H9 (cell line): Measurements from ENCODE around the gene KIAA1671. TPM values are rescaled to one million over a fixed set of nuclear protein-coding genes. Genes with fewer than 3 reads are reported as not detected.

Experiments
- DNase-seq: peaks from one replicate; pipeline ENCODE4 v3.0.0-alpha.2; 2017
- H2AFZ ChIP-seq: one replicate; pipeline ENCODE4 v1.6.1; 2013; ENCODE audit warnings: mild to moderate bottlenecking, low read length, control low read depth, moderate library complexity
- H2AK5ac ChIP-seq: 2 replicates; pipeline ENCODE4 v1.6.1; 2013; ENCODE audit warnings: low read length, control low read depth, mixed read lengths; ENCODE audit not compliant: insufficient read length
- H2BK120ac ChIP-seq: one replicate; pipeline ENCODE4 v1.6.1; 2013; ENCODE audit warnings: low read depth, mild to moderate bottlenecking, low read length, control low read depth, inconsistent platforms; ENCODE audit not compliant: poor library complexity, severe bottlenecking
- H2BK12ac ChIP-seq: 2 replicates; pipeline ENCODE4 v1.6.1; 2013; ENCODE audit warnings: low read length, control low read depth, mixed read lengths, low read depth; ENCODE audit not compliant: insufficient read length
- H2BK15ac ChIP-seq: 2 replicates; pipeline ENCODE4 v1.6.1; 2013; ENCODE audit warnings: low read depth, low read length, control low read depth
- H2BK20ac ChIP-seq: one replicate; pipeline ENCODE4 v1.6.1; 2013; ENCODE audit warnings: low read depth, mild to moderate bottlenecking, low read length, control low read depth, inconsistent platforms; ENCODE audit not compliant: poor library complexity, severe bottlenecking
- H2BK5ac ChIP-seq: 2 replicates; pipeline ENCODE4 v1.6.1; 2013; ENCODE audit warnings: low read length, control low read depth, mixed read lengths; ENCODE audit not compliant: insufficient read length
- H3K14ac ChIP-seq: 2 replicates; pipeline ENCODE4 v1.6.1; 2013; ENCODE audit warnings: low read length, control low read depth; ENCODE audit not compliant: insufficient read depth
- H3K18ac ChIP-seq: 2 replicates; pipeline ENCODE4 v1.6.1; 2013; ENCODE audit warnings: low read depth, mild to moderate bottlenecking, mixed read lengths, low read length, control low read depth; ENCODE audit not compliant: insufficient read length
- H3K23ac ChIP-seq: 2 replicates; pipeline ENCODE4 v1.6.1; 2013; ENCODE audit warnings: low read length, control low read depth, mixed read lengths, low read depth; ENCODE audit not compliant: insufficient read length
- H3K23me2 ChIP-seq: 2 replicates; pipeline ENCODE4 v1.6.1; 2013; ENCODE audit warnings: low read depth, mild to moderate bottlenecking, mixed read lengths, low read length, control low read depth; ENCODE audit not compliant: insufficient read length, poor library complexity, severe bottlenecking
- H3K27ac ChIP-seq: 2 replicates; pipeline ENCODE4 v1.5.1; 2013; ENCODE audit warnings: low read length, control low read depth, mixed read lengths, low read depth; ENCODE audit not compliant: insufficient read length
- H3K27me3 ChIP-seq: 2 replicates; pipeline ENCODE4 v1.6.1; 2013; ENCODE audit warnings: low read length, control low read depth, inconsistent platforms; ENCODE audit not compliant: insufficient read depth
- H3K4ac ChIP-seq: 2 replicates; pipeline ENCODE4 v1.6.1; 2013; ENCODE audit warnings: low read depth, mild to moderate bottlenecking, control low read depth, inconsistent platforms, low read length, moderate library complexity
- H3K4me1 ChIP-seq: 2 replicates; pipeline ENCODE4 v1.6.1; 2013; ENCODE audit warnings: low read length, control low read depth, inconsistent platforms; ENCODE audit not compliant: insufficient read depth
- H3K4me2 ChIP-seq: 2 replicates; pipeline ENCODE4 v1.6.1; 2013; ENCODE audit warnings: low read length, control low read depth, mixed read lengths; ENCODE audit not compliant: insufficient read length, insufficient read depth
- H3K56ac ChIP-seq: 2 replicates; pipeline ENCODE4 v1.6.1; 2013; ENCODE audit warnings: low read depth, mild to moderate bottlenecking, mixed read lengths, low read length, control low read depth; ENCODE audit not compliant: insufficient read length
- H3K79me1 ChIP-seq: 2 replicates; pipeline ENCODE4 v1.6.1; 2013; ENCODE audit warnings: low read depth, mild to moderate bottlenecking, moderate library complexity, low read length, control low read depth, inconsistent platforms; ENCODE audit not compliant: insufficient read depth, poor library complexity, severe bottlenecking
- H3K79me2 ChIP-seq: 2 replicates; pipeline ENCODE4 v1.6.1; 2013; ENCODE audit warnings: low read length, control low read depth, inconsistent platforms; ENCODE audit not compliant: insufficient read depth
- H3K9ac ChIP-seq: 2 replicates; pipeline ENCODE4 v1.6.1; 2013; ENCODE audit warnings: low read length, control low read depth, mixed read lengths; ENCODE audit not compliant: insufficient read length; ENCODE audit errors: extremely low read depth
- H3K9me3 ChIP-seq: one replicate; pipeline ENCODE4 v1.6.1; 2013; ENCODE audit warnings: low read depth, low read length, inconsistent platforms; ENCODE audit not compliant: control insufficient read depth
- H3T11ph ChIP-seq: one replicate; pipeline ENCODE4 v1.6.1; 2013; ENCODE audit warnings: mild to moderate bottlenecking, low read length, control low read depth, inconsistent platforms
- H4K20me1 ChIP-seq: one replicate; pipeline ENCODE4 v1.6.1; 2013; ENCODE audit not compliant: control insufficient read depth, insufficient read length, insufficient read depth
- H4K5ac ChIP-seq: 2 replicates; pipeline ENCODE4 v1.6.1; 2013; ENCODE audit warnings: low read depth, mild to moderate bottlenecking, mixed read lengths, low read length, control low read depth; ENCODE audit not compliant: insufficient read length
- H4K8ac ChIP-seq: replicated peaks from 2 replicates; pipeline ENCODE4 v1.6.1; 2013; ENCODE audit warnings: low read length, control low read depth, mixed read lengths, low read depth; ENCODE audit not compliant: insufficient read length
- H4K91ac ChIP-seq: 2 replicates; pipeline ENCODE4 v1.6.1; 2013; ENCODE audit warnings: low read depth, mild to moderate bottlenecking, moderate library complexity, mixed read lengths, low read length, control low read depth; ENCODE audit not compliant: insufficient read length
- H3K27ac Mint-ChIP-seq, 3 experiments: 2 replicates in 2 of 3; 3 replicates in 1 of 3; pipeline ENCODE4 v1.8.0; 2020 to 2021; ENCODE audit warnings: mixed read lengths in 3 of 3, mild to moderate bottlenecking in 1 of 3, moderate library complexity in 1 of 3
- H3K27me3 Mint-ChIP-seq: 2 replicates; pipeline ENCODE4 v1.8.0; 2021; ENCODE audit warnings: low read depth, mild to moderate bottlenecking, moderate library complexity, mixed read lengths
- H3K36me3 Mint-ChIP-seq, 3 experiments: 2 replicates in 2 of 3; 3 replicates in 1 of 3; pipeline ENCODE4 v1.8.0; 2020 to 2021; ENCODE audit warnings: low read depth in 3 of 3, mixed read lengths in 3 of 3; ENCODE audit not compliant: insufficient read depth in 1 of 3
- H3K4me1 Mint-ChIP-seq, 2 experiments: 2 replicates each; pipeline ENCODE4 v1.8.0; 2020; ENCODE audit warnings: mixed read lengths in 2 of 2
- H3K4me3 Mint-ChIP-seq, 2 experiments: 2 replicates in 1 of 2; 3 replicates in 1 of 2; pipeline ENCODE4 v1.8.0; 2020 to 2021; ENCODE audit warnings: mild to moderate bottlenecking in 2 of 2, mixed read lengths in 2 of 2, moderate library complexity in 1 of 2
- H3K9me3 Mint-ChIP-seq, 2 experiments: 2 replicates in 1 of 2; 3 replicates in 1 of 2; pipeline ENCODE4 v1.8.0; 2020; ENCODE audit warnings: mild to moderate bottlenecking in 2 of 2, mixed read lengths in 2 of 2, moderate library complexity in 1 of 2
- WGBS: extraction: QIAGEN DNeasy Blood & Tissue Kit; methylation state at CpG from one replicate; pipeline ENCODE4 v1.1.7; 2013; ENCODE audit warnings: missing lambda C conversion rate, low lambda C conversion rate, mixed read lengths; ENCODE audit not compliant: insufficient read length; ENCODE audit errors: extremely low coverage; 5-methylcytosine and 5-hydroxymethylcytosine counted together
- total RNA-seq: library from RNA; stranded (reverse); gene quantifications from 2 replicates; pipeline ENCODE4 v1.2.1, GENCODE V29; 2021
- TF ChIP-seq, protein P1 (sequence below): fragments of 200-600 bp; sonication (generic); conservative IDR thresholded peaks from 3 replicates; pipeline ENCODE4 v1.8.0; 2021; ENCODE audit warnings: antibody characterized with exemption, mild to moderate bottlenecking

The KIAA1671 gene
- total RNA-seq, 1 experiment from 2014 or later, result 22.6 TPM

DNA sequence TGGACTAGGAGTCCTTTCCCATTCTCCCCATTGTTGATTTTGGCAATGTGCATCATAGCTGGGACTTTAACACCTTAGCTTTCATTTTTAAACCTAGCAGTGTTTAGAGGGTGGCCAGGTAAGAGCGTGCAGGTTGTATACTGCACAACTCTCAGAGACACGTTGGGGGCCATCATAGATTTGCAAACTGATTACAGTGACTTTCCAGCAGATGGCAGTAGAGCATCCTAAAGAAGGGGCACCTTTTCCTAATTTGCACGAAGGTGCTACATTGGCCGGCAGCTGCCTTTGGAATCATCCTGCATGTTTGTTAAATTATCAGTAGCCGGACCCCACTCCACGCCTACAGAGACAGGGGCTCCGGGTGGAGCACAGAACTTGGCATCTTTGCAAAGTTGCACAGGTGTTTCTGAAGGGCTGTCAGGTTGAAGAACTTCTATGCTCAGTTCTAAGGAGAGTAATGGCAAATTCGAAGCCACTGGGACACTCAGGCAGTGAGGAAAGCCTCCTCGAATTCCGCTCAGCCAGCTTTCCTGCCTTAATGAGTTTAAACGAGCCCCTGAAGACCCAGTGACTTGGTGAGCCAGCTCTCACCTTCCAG, 13.7 kb upstream of the KIAA1671 start:
- Histone ChIP-seq H3K4me2 (no peak overlapping the region), H2BK12ac (no peak overlapping the region), H3K14ac (no peak overlapping the region), H3K4me1 (no peaks in the 10 kb centered on the region), H3T11ph (no peak overlapping the region), H3K27me3 (no peaks in the 10 kb centered on the region), H2AK5ac (no peak overlapping the region), H3K23me2 (no peaks in the 10 kb centered on the region), H4K5ac (no peak overlapping the region), H3K27ac (no peak overlapping the region), H2AFZ (no peak overlapping the region), H2BK5ac (no peak overlapping the region), H4K20me1 (no peaks in the 10 kb centered on the region), H3K56ac (no peak overlapping the region), H3K23ac (no peak overlapping the region), H4K91ac (no peak overlapping the region), H2BK20ac (no peak overlapping the region), H3K9me3 (no peaks in the 10 kb centered on the region), H3K4ac (no peak overlapping the region), H3K18ac (no peak overlapping the region), H3K9ac (no peak overlapping the region), H3K79me1 (no peaks in the 10 kb centered on the region), H2BK120ac (no peak overlapping the region), H4K8ac (no peak overlapping the region), H3K79me2 (no peaks in the 10 kb centered on the region), H2BK15ac (no peak overlapping the region)
- Mint-ChIP-seq H3K4me3 (no peak overlapping the region), H3K27ac (peak overlapping the region in 1 of 3 experiments; percentile 3; a peak in 1 of 7 replicates), H3K36me3 (no peaks in the 10 kb centered on the region), H3K4me1 (peaks cover 10% of the 10 kb centered on the region in 2 experiments), H3K27me3 (no peaks in the 10 kb centered on the region), H3K9me3 (no peaks in the 10 kb centered on the region)
- DNase-seq, result peak; percentile 55
- TF ChIP-seq, protein P1, sequence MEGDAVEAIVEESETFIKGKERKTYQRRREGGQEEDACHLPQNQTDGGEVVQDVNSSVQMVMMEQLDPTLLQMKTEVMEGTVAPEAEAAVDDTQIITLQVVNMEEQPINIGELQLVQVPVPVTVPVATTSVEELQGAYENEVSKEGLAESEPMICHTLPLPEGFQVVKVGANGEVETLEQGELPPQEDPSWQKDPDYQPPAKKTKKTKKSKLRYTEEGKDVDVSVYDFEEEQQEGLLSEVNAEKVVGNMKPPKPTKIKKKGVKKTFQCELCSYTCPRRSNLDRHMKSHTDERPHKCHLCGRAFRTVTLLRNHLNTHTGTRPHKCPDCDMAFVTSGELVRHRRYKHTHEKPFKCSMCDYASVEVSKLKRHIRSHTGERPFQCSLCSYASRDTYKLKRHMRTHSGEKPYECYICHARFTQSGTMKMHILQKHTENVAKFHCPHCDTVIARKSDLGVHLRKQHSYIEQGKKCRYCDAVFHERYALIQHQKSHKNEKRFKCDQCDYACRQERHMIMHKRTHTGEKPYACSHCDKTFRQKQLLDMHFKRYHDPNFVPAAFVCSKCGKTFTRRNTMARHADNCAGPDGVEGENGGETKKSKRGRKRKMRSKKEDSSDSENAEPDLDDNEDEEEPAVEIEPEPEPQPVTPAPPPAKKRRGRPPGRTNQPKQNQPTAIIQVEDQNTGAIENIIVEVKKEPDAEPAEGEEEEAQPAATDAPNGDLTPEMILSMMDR, result peak; percentile 85
- WGBS, result no CpG with 5 or more reads among the region's 11 CpGs
